ENCODE measurements around the gene TENM4.

Gene TENM4

DNA sequence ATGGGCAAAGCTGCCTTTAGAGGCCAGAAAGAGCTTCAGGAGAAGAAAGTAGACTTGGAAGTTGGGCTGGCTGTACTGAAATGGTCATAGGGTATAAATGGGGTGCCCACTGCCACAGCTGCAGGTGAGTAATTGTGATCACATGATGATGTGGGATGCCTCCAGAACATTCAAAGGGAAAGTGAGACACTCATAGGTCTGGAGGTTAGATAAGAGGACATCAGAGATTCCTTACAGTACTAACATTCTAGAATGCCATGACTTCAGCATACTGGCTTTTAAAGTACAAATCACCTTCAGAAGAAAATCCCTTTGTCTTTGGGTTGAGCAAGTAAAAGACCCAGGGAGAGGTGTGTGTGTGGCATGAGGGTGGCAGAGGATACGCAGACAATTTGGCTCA, 419.2 kb downstream of the TENM4 start:
- Histone ChIP-seq H3K36me3 (replicated peaks) (no peaks in the 10 kb centered on the region), H3K4me3 (ENCODE audit: low read depth, low read length) (no peak overlapping the region), H3K27me3 (replicated peaks) (peaks cover 2% of the 10 kb centered on the region), H3K27ac (no peak overlapping the region)
- DNase-seq: no peak
- in situ Hi-C loops (cut with HindIII; ENCODE audit: low pct_ligation_motif_present, low sequenced_read_pairs): no loop called here
- TF ChIP-seq, protein P1, sequence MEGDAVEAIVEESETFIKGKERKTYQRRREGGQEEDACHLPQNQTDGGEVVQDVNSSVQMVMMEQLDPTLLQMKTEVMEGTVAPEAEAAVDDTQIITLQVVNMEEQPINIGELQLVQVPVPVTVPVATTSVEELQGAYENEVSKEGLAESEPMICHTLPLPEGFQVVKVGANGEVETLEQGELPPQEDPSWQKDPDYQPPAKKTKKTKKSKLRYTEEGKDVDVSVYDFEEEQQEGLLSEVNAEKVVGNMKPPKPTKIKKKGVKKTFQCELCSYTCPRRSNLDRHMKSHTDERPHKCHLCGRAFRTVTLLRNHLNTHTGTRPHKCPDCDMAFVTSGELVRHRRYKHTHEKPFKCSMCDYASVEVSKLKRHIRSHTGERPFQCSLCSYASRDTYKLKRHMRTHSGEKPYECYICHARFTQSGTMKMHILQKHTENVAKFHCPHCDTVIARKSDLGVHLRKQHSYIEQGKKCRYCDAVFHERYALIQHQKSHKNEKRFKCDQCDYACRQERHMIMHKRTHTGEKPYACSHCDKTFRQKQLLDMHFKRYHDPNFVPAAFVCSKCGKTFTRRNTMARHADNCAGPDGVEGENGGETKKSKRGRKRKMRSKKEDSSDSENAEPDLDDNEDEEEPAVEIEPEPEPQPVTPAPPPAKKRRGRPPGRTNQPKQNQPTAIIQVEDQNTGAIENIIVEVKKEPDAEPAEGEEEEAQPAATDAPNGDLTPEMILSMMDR (IDR thresholded peaks at IDR 0.05; ENCODE audit: low read depth, low read length, missing control alignments): no peak

DNA sequence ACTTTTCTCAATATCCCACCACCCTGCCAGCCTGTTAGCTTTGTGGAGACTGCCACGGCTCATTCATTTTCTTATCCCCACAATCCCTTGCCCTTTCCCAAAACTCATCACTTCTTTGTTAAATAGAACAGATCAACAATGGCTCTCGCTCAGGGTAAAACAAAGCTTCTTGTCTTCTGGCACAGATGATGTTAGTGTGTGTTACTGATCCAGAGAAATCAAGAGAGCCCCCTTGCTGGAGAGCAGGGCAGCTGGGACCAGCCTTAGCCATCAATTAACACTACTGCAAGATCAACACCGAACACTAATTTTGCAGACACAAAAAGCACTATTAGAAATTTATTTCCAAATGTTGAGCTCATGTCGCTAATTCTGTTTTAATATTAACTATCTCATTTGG, 420.9 kb downstream of the TENM4 start:
- Histone ChIP-seq H3K4me3 (ENCODE audit: low read depth, low read length) (no peak overlapping the region), H3K36me3 (replicated peaks) (no peaks in the 10 kb centered on the region), H3K27ac (no peak overlapping the region), H3K27me3 (replicated peaks) (peaks cover 2% of the 10 kb centered on the region)
- in situ Hi-C loops (cut with HindIII; ENCODE audit: low pct_ligation_motif_present, low sequenced_read_pairs): no loop called here
- DNase-seq: no peak
- TF ChIP-seq, protein P1 (IDR thresholded peaks at IDR 0.05; ENCODE audit: low read depth, low read length, missing control alignments): no peak

DNA sequence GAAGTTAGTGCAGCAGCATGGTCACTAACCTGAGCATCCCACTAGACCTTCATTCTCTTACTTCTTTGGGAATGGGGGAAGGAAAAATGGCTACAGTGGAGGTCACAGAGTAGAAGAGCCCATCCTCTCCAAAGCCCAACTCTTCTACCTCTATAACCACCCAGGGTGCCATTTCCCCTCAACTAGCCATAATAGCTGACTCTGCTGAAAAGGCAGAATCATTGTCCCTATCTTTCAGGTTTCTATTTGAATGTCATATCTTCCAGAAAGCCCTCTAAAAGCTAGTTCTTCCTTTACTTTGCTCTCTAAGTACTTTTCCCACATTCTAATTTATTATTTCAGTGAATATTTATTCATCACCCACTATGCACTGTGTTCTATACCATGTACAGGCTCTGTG, 421.6 kb downstream of the TENM4 start:
- Histone ChIP-seq H3K4me3 (ENCODE audit: low read depth, low read length) (no peak overlapping the region), H3K36me3 (replicated peaks) (no peaks in the 10 kb centered on the region), H3K27ac (no peak overlapping the region), H3K27me3 (replicated peaks) (peaks cover 2% of the 10 kb centered on the region)
- no peak for DNase-seq
- in situ Hi-C loops (cut with HindIII; ENCODE audit: low pct_ligation_motif_present, low sequenced_read_pairs): no loop called here
- TF ChIP-seq, protein P1 (IDR thresholded peaks at IDR 0.05; ENCODE audit: low read depth, low read length, missing control alignments): no peak

DNA sequence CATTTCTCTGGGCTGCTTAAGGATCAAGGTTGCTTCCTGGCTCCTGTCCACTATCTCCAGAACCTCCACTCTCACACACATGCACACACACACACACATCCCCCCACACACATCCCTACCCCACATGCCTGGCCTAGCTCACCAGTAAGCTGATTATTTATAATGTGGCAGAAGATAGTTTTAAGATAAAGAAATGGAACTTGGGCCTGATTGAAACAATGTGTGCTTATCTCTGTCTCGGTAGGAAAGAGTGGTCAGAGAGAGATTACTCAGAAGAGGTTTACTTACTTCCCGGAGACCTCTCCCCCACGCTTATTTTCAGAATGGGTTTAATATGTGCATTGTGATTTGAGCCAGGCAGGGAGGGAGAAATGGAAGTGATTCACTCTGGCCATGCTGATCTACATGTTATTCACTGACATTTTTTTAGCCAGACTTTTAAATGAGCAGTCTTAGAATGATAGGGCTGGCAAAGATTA, 422.4 kb downstream of the TENM4 start:
- H3K36me3 ChIP-seq (replicated peaks): no peaks in the 10 kb centered on the region
- in situ Hi-C loops (cut with HindIII; ENCODE audit: low pct_ligation_motif_present, low sequenced_read_pairs): no loop called here
- H3K27ac ChIP-seq: peak overlapping the region; percentile 22
- H3K4me3 ChIP-seq (ENCODE audit: low read depth, low read length): no peak overlapping the region
- no peaks in the 10 kb centered on the region for H3K27me3 ChIP-seq (replicated peaks)
- TF ChIP-seq, protein P1 (IDR thresholded peaks at IDR 0.05; ENCODE audit: low read depth, low read length, missing control alignments): no peak
- peak; percentile 87 for DNase-seq

DNA sequence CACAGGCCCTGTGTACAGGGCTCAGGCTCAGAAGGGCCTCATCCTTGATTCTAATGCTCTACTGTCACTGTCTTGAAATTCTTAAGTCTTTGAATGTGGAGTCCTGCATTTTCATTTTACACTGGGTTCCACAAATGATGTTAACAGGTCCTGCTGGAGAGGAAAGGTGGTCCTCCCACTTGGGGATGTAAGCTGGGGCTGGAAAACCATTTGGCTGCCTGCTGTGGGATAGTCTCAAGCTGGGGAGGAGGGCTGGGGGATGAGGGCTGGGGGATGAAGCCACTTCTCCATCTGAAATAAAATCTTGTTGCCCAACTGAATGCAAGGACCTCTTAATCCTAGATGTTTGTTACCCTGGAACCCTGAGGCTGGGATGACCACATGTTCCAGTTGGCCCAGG, 423.0 kb downstream of the TENM4 start:
- DNase-seq: no peak
- in situ Hi-C loops (cut with HindIII; ENCODE audit: low pct_ligation_motif_present, low sequenced_read_pairs): no loop called here
- H3K4me3 ChIP-seq (ENCODE audit: low read depth, low read length): no peak overlapping the region
- no peaks in the 10 kb centered on the region for H3K27me3 ChIP-seq (replicated peaks)
- H3K27ac ChIP-seq: no peak overlapping the region
- H3K36me3 ChIP-seq (replicated peaks): no peaks in the 10 kb centered on the region
- TF ChIP-seq, protein P1 (IDR thresholded peaks at IDR 0.05; ENCODE audit: low read depth, low read length, missing control alignments): no peak

DNA sequence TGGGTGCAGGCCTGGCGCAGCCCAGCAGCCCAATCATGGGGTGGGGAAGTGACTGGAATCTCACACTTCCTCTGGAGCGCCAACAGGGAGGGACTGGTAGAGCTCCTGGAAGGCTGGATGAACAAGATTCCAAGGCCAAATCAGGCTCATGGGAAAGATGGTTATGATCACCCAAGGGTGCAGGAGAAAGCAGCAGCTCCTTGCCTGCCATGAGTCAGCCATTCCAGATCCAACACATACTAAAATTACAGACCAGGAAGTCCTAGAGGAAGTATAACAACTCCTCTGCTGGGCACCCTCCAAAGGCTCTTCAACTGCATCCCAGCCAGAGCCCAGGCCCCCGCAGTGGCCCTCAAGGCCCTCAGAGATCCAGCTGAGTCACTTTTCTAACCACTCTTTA, 427.3 kb downstream of the TENM4 start:
- H3K36me3 ChIP-seq (replicated peaks): no peaks in the 10 kb centered on the region
- TF ChIP-seq, protein P1 (IDR thresholded peaks at IDR 0.05; ENCODE audit: low read depth, low read length, missing control alignments): no peak
- no peak overlapping the region for H3K27ac ChIP-seq
- in situ Hi-C loops (cut with HindIII; ENCODE audit: low pct_ligation_motif_present, low sequenced_read_pairs): no loop called here
- DNase-seq: no peak
- H3K4me3 ChIP-seq (ENCODE audit: low read depth, low read length): no peak overlapping the region
- H3K27me3 ChIP-seq (replicated peaks): no peaks in the 10 kb centered on the region

Measured in brain microvascular endothelial cell (primary cell).